SK-N-SH (cell line): ENCODE measurements around the gene NECTIN1. TPM values are rescaled to one million over a fixed set of nuclear protein-coding genes. Genes with fewer than 3 reads are reported as not detected.

Experiments
- CTCF ChIA-PET: fragments of 300-600, 350-600 bp; formaldehyde crosslinking; extraction: SDS; loops from one replicate; lab custom pipeline; 2021; lab: Yijun Ruan, JAX
- POLR2A ChIA-PET: fragments of 350-600 bp; sonication (Branson Sonifier 250); formaldehyde crosslinking; extraction: SDS; loops from one replicate; lab custom pipeline; 2020; ENCODE audit warnings: antibody characterized with exemption, inconsistent platforms; lab: Yijun Ruan, JAX
- DNase-seq: peaks from one replicate; pipeline ENCODE4 v3.0.0; 2012
- H2AFZ ChIP-seq: fragments of 200-600 bp; sonication (generic); 2 replicates; pipeline ENCODE4 v1.8.1; 2016; ENCODE audit warnings: antibody characterized with exemption, mild to moderate bottlenecking, low read depth
- H3F3A ChIP-seq: fragments of 200-600 bp; sonication (generic); replicated peaks from 2 replicates; pipeline ENCODE3; 2016; ENCODE audit warnings: antibody characterized with exemption, mild to moderate bottlenecking; ENCODE audit not compliant: insufficient read depth
- H3K27ac ChIP-seq, 2 experiments: fragments of 200-500 bp in 1 of 2; fragments of 200-600 bp in 1 of 2; sonication (Bioruptor generic) in 1 of 2; sonication (generic), shearing (Covaris generic) in 1 of 2; 2 replicates each; pipeline versions ENCODE4 v1.5.1 to v1.6.1; 2014 to 2016; ENCODE audit warnings: low read depth in 2 of 2, inconsistent platforms in 1 of 2, low read length in 1 of 2, mild to moderate bottlenecking in 1 of 2, mixed read lengths in 1 of 2
- H3K27me3 ChIP-seq: fragments of 200-600 bp; sonication (generic), shearing (Covaris generic); 2 replicates; pipeline ENCODE4 v1.6.1; 2016; ENCODE audit warnings: mixed run types; ENCODE audit not compliant: insufficient read depth
- H3K36me3 ChIP-seq, 2 experiments: fragments of 200-500 bp in 1 of 2; fragments of 200-600 bp in 1 of 2; sonication (Bioruptor generic) in 1 of 2; sonication (generic) in 1 of 2; replicated peaks in 1 of 2; 2 replicates each; pipeline versions ENCODE3 to v1.5.1; 2014 to 2016; ENCODE audit warnings: low read length in 1 of 2, mild to moderate bottlenecking in 1 of 2; ENCODE audit not compliant: insufficient read depth in 2 of 2, control insufficient read depth in 1 of 2
- H3K4me1 ChIP-seq, 2 experiments: fragments of 200-500 bp in 1 of 2; fragments of 200-600 bp in 1 of 2; sonication (Bioruptor generic) in 1 of 2; sonication (generic), shearing (Covaris generic) in 1 of 2; 2 replicates each; pipeline versions ENCODE4 v1.5.1 to v1.6.1; 2014 to 2016; ENCODE audit warnings: low read depth in 1 of 2, low read length in 1 of 2, mixed run types in 1 of 2; ENCODE audit not compliant: insufficient read depth in 2 of 2, control insufficient read depth in 1 of 2
- H3K4me2 ChIP-seq: fragments of 200-600 bp; sonication (generic), shearing (Covaris generic); 2 replicates; pipeline ENCODE4 v1.6.1; 2017; ENCODE audit warnings: mixed run types
- H3K4me3 ChIP-seq, 2 experiments: fragments of 200-500 bp in 1 of 2; fragments of 200-600 bp in 1 of 2; sonication (Bioruptor generic) in 1 of 2; sonication (generic), shearing (Covaris generic) in 1 of 2; 2 replicates each; pipeline versions ENCODE4 v1.5.1 to v1.8.1; 2014 to 2016; ENCODE audit warnings: low read depth in 2 of 2, inconsistent platforms in 1 of 2, low read length in 1 of 2, mild to moderate bottlenecking in 1 of 2, mixed read lengths in 1 of 2, moderate library complexity in 1 of 2
- H3K79me2 ChIP-seq: fragments of 200-600 bp; sonication (generic); 2 replicates; pipeline ENCODE4 v1.8.1; 2017; ENCODE audit warnings: mild to moderate bottlenecking; ENCODE audit not compliant: insufficient read depth
- H3K9ac ChIP-seq: fragments of 200-600 bp; sonication (generic); 2 replicates; pipeline ENCODE4 v1.6.1; 2017; ENCODE audit warnings: mixed run types
- H3K9me2 ChIP-seq: fragments of 200-600 bp; sonication (generic); 2 replicates; pipeline ENCODE4 v1.6.1; 2017; ENCODE audit warnings: mixed run types
- H3K9me3 ChIP-seq: fragments of 200-600 bp; sonication (generic); 2 replicates; pipeline ENCODE4 v1.6.1; 2017; ENCODE audit warnings: mixed run types, mild to moderate bottlenecking, moderate library complexity
- H4K20me1 ChIP-seq: fragments of 200-600 bp; sonication (generic); 2 replicates; pipeline ENCODE4 v1.6.1; 2017; ENCODE audit warnings: mild to moderate bottlenecking, mixed run types; ENCODE audit not compliant: insufficient read depth
- ELF1 ChIP-seq: IDR thresholded peaks from 2 replicates; pipeline ENCODE4 v1.4.0; 2012
- EP300 ChIP-seq, 2 experiments: IDR thresholded peaks; 2 replicates each; pipeline versions ENCODE4 v1.4.0 to v1.6.1; 2012; ENCODE audit warnings: borderline replicate concordance in 1 of 2, low read depth in 1 of 2, low read length in 1 of 2
- EZH2phosphoT487 ChIP-seq: fragments of 200-600 bp; sonication (generic); IDR thresholded peaks from 2 replicates; pipeline ENCODE4 v1.6.1; 2017; ENCODE audit warnings: low read depth, mixed run types, mild to moderate bottlenecking, antibody characterized with exemption, moderate library complexity, borderline replicate concordance
- FOSL2 ChIP-seq: IDR thresholded peaks from 2 replicates; pipeline ENCODE4 v1.4.0; 2012; ENCODE audit warnings: low read depth, mild to moderate bottlenecking, moderate library complexity, borderline replicate concordance
- FOXM1 ChIP-seq: IDR thresholded peaks from 2 replicates; pipeline ENCODE4 v1.4.0; 2012; ENCODE audit warnings: low read depth, mild to moderate bottlenecking
- JUND ChIP-seq: IDR thresholded peaks from 2 replicates; pipeline ENCODE4 v1.4.0; 2012
- MEF2A ChIP-seq: IDR thresholded peaks from 2 replicates; pipeline ENCODE4 v1.4.0; 2012; ENCODE audit warnings: low read depth, borderline replicate concordance
- NFIC ChIP-seq: IDR thresholded peaks from 2 replicates; pipeline ENCODE4 v1.4.0; 2012; ENCODE audit warnings: borderline replicate concordance
- NRF1 ChIP-seq: IDR thresholded peaks from 2 replicates; pipeline ENCODE4 v1.6.1; 2012; ENCODE audit warnings: low read depth, mild to moderate bottlenecking, low read length
- PBX3 ChIP-seq: IDR thresholded peaks from 2 replicates; pipeline ENCODE4; 2012
- POLR2AphosphoS5 ChIP-seq: IDR thresholded peaks from 2 replicates; pipeline ENCODE4 v1.6.1; 2012; ENCODE audit warnings: low read depth, low read length
- REST ChIP-seq: IDR thresholded peaks from 2 replicates; pipeline ENCODE4 v1.6.1; 2012; ENCODE audit warnings: mild to moderate bottlenecking, low read depth, low read length, moderate library complexity
- SMC3 ChIP-seq: IDR thresholded peaks from 2 replicates; pipeline ENCODE4 v1.6.1; 2012; ENCODE audit warnings: low read depth, low read length, improper control_type of control experiment
- TCF12 ChIP-seq: IDR thresholded peaks from 2 replicates; pipeline ENCODE4 v1.4.0; 2012
- WGBS: methylation state at CpG from one replicate; pipeline ENCODE4 v1.1.6; 2017; ENCODE audit warnings: low lambda C conversion rate; 5-methylcytosine and 5-hydroxymethylcytosine counted together
- polyA plus RNA-seq, 3 experiments: library from polyadenylated mRNA; depleted of rRNA; stranded (reverse); fragments of >200 nt; gene quantifications; 2 replicates each; pipeline ENCODE4 v1.2.3, GENCODE V29; 2012
- TF ChIP-seq, protein P1 (sequence below): IDR thresholded peaks from 2 replicates; pipeline ENCODE4 v1.4.0; 2012; ENCODE audit warnings: low read depth
- TF ChIP-seq, protein P2 (sequence below): fragments of 150-350 bp; IDR thresholded peaks from 2 replicates; pipeline ENCODE4 v1.6.1; 2017; ENCODE audit warnings: antibody characterized with exemption, low read length, low read depth, borderline replicate concordance

The NECTIN1 gene
- polyA plus RNA-seq, 1 of the 3 experiments (the other 2 are of a cell fraction): 9.1 TPM

DNA sequence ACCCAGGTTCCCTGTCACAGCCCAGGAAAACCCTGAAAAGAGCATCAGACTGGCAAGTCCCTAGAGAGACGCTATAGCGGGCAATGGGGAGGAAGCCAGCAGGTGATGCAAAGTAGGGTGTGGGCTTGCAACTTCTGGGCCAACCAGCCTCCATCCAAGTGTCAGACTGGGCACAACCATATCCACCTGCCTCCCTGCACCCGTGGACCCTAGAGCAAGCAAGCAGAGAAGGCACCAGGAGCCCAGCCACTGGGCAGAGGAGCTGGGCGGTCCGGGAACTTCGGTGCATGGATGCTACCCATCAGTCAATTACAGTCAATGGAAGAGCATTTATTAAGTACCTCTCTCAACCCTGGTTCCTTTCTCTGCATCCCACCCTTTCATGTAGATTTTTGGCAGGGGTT, 2.8 kb downstream of the NECTIN1 start (continued):
- TF ChIP-seq, protein P1, sequence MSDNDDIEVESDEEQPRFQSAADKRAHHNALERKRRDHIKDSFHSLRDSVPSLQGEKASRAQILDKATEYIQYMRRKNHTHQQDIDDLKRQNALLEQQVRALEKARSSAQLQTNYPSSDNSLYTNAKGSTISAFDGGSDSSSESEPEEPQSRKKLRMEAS: no peak
- TF ChIP-seq EZH2phosphoT487 (no peak), JUND (no peak), TCF12 (no peak), NFIC (no peak), PBX3 (no peak), NRF1 (no peak)

- Histone ChIP-seq H3K27ac (no peak overlapping the region), H3K36me3 (no peaks in the 10 kb centered on the region), H3K9ac (no peak overlapping the region), H3K79me2 (peaks cover 18% of the 10 kb centered on the region), H3K4me1 (peaks cover 15 to 74% of the 10 kb centered on the region in 2 experiments; a peak in 2 of 4 replicates), H2AFZ (no peak overlapping the region), H3K4me2 (no peak overlapping the region), H3K27me3 (no peaks in the 10 kb centered on the region), H3K9me3 (no peaks in the 10 kb centered on the region), H3K4me3 (peak overlapping the region in 1 of 2 experiments; percentile 17; a peak in 1 of 4 replicates), H3K9me2 (no peaks in the 10 kb centered on the region), H4K20me1 (peaks cover 42% of the 10 kb centered on the region), H3F3A (no peaks in the 10 kb centered on the region)
- ChIA-PET POLR2A (interaction anchor here (1.2 to 2.2 kb wide), 2 partner anchors 53 to 166 kb away, joined by 3 to 5 read pairs; no protein-coding TSS in a partner anchor), CTCF (interaction anchor here (0.9 to 7.7 kb wide), 6 partner anchors 21 to 384 kb away, joined by 3 to 129 read pairs (median 6); no protein-coding TSS in a partner anchor)
- no peak for TF ChIP-seq POLR2AphosphoS5
- TF ChIP-seq FOSL2: no peak
- no peak for TF ChIP-seq MEF2A
- no peak for TF ChIP-seq ELF1
- TF ChIP-seq, protein P2, sequence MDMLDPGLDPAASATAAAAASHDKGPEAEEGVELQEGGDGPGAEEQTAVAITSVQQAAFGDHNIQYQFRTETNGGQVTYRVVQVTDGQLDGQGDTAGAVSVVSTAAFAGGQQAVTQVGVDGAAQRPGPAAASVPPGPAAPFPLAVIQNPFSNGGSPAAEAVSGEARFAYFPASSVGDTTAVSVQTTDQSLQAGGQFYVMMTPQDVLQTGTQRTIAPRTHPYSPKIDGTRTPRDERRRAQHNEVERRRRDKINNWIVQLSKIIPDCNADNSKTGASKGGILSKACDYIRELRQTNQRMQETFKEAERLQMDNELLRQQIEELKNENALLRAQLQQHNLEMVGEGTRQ: no peak
- TF ChIP-seq NRF1: no peak
- TF ChIP-seq EP300 (IDR thresholded peaks at IDR 0.05; ENCODE audit: borderline replicate concordance in 1 of 2, low read depth in 1 of 2, low read length in 1 of 2): no peak
- TF ChIP-seq, protein P1: no peak
- no peak for TF ChIP-seq FOXM1
- no peak for TF ChIP-seq SMC3
- TF ChIP-seq REST: no peak
- no peak for TF ChIP-seq PBX3
- 98% methylated on average over 3 of the region's 3 CpGs for WGBS
- no peak for DNase-seq
Measured at GRCh38 chr11:119724956-119725355, 4.0 kb downstream of the NECTIN1 start.
